ENCODE data around the gene CBFA2T2. TPM values are rescaled to one million over a fixed set of nuclear protein-coding genes. Genes with fewer than 3 reads are reported as not detected.

The CBFA2T2 gene
- total RNA-seq, 1 donor from 2014 or later = 15.7 TPM

DNA sequence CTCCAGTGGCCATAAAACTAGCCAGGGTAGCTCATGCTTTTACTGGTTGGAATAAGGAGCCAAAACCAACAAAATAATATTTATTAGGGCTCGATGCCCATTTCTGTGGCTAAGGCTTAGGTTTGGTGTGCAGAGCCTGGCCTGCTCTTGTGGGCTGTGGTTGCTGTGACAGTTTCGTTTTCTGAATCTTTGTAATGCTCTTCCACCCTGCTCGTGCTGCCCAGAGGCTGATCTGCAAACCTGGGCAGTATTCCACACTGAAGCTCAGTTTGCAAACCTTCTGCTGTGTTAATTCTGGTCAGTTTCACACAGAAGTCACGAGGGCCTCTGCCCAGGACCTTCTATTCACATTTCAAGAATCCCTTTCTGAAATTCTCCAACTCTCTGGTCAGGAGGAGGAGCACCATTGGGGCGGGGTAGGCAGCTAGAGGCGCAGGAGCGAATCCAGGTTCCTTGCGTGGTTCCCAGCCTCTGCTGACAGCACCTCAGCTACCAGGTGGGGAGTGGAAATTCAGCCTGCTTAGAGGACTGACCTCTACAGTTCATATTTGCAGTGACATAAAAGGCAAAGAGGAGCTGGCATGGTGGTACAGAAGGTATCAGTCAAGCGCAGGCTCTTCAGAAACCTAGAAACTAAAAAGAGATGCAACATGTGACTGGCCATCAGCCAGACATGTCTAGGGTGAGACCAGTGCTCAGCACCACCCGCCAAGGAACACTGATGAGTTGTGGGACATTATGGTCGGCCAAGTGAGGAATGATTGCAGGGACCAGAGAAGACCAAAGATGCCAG, 157.9 kb downstream of the CBFA2T2 start:
- Histone ChIP-seq H3K4me3 (no peak overlapping the region), H3K36me3 (peaks cover 32% of the 10 kb centered on the region), H3K9me3 (no peaks in the 10 kb centered on the region), H3K27me3 (no peaks in the 10 kb centered on the region), H3K4me1 (peaks cover 10% of the 10 kb centered on the region), H3K27ac (peak overlapping the region; percentile 3)
- intact Hi-C loops (cut with DNase I) = no loop called here
- DNase-seq (peak; percentile 58), ATAC-seq (peak; percentile 43)
- TF ChIP-seq CTCF (IDR thresholded peaks at IDR 0.05) = no peak

- no peak overlapping the region for H3K4me3 ChIP-seq
- no peak for TF ChIP-seq CTCF (IDR thresholded peaks at IDR 0.05)
- H3K27ac ChIP-seq = no peak overlapping the region
- DNase-seq (peak; percentile 56), ATAC-seq (no peak)
- H3K4me1 ChIP-seq = peaks cover 10% of the 10 kb centered on the region
- intact Hi-C loops (cut with DNase I) = no loop called here
- no peaks in the 10 kb centered on the region for H3K27me3 ChIP-seq
- peaks cover 25% of the 10 kb centered on the region for H3K36me3 ChIP-seq
- H3K9me3 ChIP-seq = no peaks in the 10 kb centered on the region
Observed at GRCh38 chr20:33648396-33649004, 158.6 kb downstream of the CBFA2T2 start.

DNA sequence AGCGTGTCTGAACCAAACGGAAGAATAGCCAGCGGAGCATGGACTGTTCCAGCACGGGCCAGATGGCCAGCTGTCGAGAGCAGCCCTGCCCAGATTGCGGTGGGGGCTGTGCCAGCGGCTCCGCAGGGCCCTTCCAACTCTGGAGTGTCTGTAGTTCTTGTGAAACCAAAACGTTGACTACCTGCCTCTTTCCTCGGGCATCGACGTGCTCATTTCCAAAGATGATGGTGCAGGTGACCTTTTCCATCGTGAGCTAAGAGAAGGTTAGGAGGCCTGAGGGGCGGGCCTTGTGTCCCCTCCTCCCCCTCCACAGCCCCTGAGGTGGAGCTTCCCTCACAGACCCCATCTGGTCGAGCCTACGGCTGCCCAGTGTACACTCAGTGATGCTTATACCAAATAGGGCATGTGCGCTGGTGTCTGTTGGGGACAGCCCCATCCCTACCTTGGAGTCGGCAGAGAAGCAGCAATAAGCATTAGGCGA, 159.3 kb downstream of the CBFA2T2 start:
- DNase-seq (peak; percentile 85), ATAC-seq (peak; percentile 78)
- H3K27ac ChIP-seq = no peak overlapping the region
- no peak overlapping the region for H3K4me3 ChIP-seq
- H3K9me3 ChIP-seq = no peaks in the 10 kb centered on the region
- H3K36me3 ChIP-seq = peaks cover 20% of the 10 kb centered on the region
- no peaks in the 10 kb centered on the region for H3K27me3 ChIP-seq
- H3K4me1 ChIP-seq = peaks cover 10% of the 10 kb centered on the region
- TF ChIP-seq CTCF (IDR thresholded peaks at IDR 0.05) = no peak
- intact Hi-C loops (cut with DNase I) = no loop called here

DNA sequence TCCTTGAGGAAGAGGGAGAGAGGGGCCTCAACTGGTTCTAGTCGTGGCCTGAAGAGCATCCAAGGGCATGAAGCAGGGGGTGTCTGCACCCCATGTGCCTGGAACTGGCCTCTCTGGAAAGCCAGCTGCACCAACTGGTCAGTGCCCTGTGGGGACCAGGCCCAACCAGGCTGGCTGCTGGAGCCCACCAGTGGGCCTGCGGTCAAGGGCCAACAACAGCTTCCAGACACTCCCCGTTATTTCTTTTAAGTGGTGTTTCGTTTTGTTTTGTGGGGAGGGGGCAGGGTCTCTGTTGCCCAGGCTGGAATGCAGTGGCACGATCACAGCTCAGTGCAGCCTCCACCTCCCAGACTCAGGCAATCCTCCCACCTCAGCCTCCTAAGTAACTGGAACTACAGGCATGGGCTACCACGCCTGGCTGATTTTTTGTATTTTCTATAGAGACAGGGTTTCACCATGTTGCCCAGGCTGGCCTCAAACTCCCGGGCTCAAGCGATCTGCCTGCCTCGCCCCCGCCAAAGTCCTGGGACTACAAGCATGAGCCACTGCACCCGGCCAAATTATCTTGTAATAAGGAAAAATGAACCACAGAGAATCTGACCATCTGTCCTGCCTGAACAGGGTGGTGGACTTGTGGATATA, 160.3 kb downstream of the CBFA2T2 start:
- intact Hi-C loops (cut with DNase I) = loop anchor here (10.0 kb wide), 1 partner anchor 195 kb away; no protein-coding TSS in a partner anchor
- H3K27ac ChIP-seq = no peak overlapping the region
- H3K4me1 ChIP-seq = peaks cover 10% of the 10 kb centered on the region
- ATAC-seq (no peak), DNase-seq (no peak)
- H3K27me3 ChIP-seq = no peaks in the 10 kb centered on the region
- no peak overlapping the region for H3K4me3 ChIP-seq
- no peaks in the 10 kb centered on the region for H3K9me3 ChIP-seq
- peaks cover 11% of the 10 kb centered on the region for H3K36me3 ChIP-seq
- TF ChIP-seq CTCF (IDR thresholded peaks at IDR 0.05) = no peak

- Histone ChIP-seq H3K27me3 (no peaks in the 10 kb centered on the region), H3K27ac (no peak overlapping the region), H3K4me3 (no peak overlapping the region), H3K36me3 (peaks cover 6% of the 10 kb centered on the region), H3K4me1 (peaks cover 10% of the 10 kb centered on the region), H3K9me3 (no peaks in the 10 kb centered on the region)
- TF ChIP-seq CTCF (IDR thresholded peaks at IDR 0.05) = no peak
- intact Hi-C loops (cut with DNase I) = loop anchor here (10.0 kb wide), 1 partner anchor 196 kb away; no protein-coding TSS in a partner anchor
- peak; percentile 17 for ATAC-seq
- DNase-seq = no peak
Observed at GRCh38 chr20:33650753-33651561, 161.1 kb downstream of the CBFA2T2 start.

Measured in upper lobe of right lung (tissue), 1 donor.